H1 (cell line): ENCODE results near the gene TRIM39. TPM values are rescaled to one million over a fixed set of nuclear protein-coding genes. Genes with fewer than 3 reads are reported as not detected.

Source experiments
- CTCF ChIA-PET: fragments of 300-600 bp; sonication (Branson Sonifier 250); formaldehyde crosslinking; loops from one replicate; lab custom pipeline; 2021; ENCODE audit not compliant: partially characterized antibody; lab: Charles Lee
- POLR2A ChIA-PET: fragments of 300-600 bp; sonication (Branson Sonifier 250); formaldehyde crosslinking; loops from one replicate; lab custom pipeline; 2021; ENCODE audit warnings: inconsistent platforms; ENCODE audit not compliant: partially characterized antibody; lab: Charles Lee
- DNase-seq, 2 experiments: peaks; one replicate each; pipeline versions ENCODE4 v3.0.0 to v3.0.0-alpha.2; 2010 to 2022; ENCODE audit warnings: low spot score in 2 of 2, low read depth in 1 of 2, mixed read lengths in 1 of 2
- FAIRE-seq: peaks from 2 replicates; lab custom pipeline; 2011; peaks lifted over from hg19 to GRCh38; lab: Jason Lieb, UNC
- H2AFZ ChIP-seq: 2 replicates; pipeline ENCODE4 v1.8.1; 2012; ENCODE audit warnings: low read length, inconsistent platforms
- H2AK5ac ChIP-seq: 2 replicates; pipeline ENCODE4 v1.6.1; 2013; ENCODE audit warnings: low read depth, low read length
- H2BK120ac ChIP-seq: replicated peaks from 2 replicates; pipeline ENCODE3; 2013; ENCODE audit warnings: low read depth, low read length, inconsistent platforms
- H2BK12ac ChIP-seq: 2 replicates; pipeline ENCODE4 v1.6.1; 2013; ENCODE audit warnings: low read depth, low read length
- H2BK15ac ChIP-seq: 2 replicates; pipeline ENCODE4 v1.6.1; 2013; ENCODE audit warnings: low read length
- H2BK20ac ChIP-seq: 2 replicates; pipeline ENCODE4 v1.6.1; 2013; ENCODE audit warnings: low read length
- H2BK5ac ChIP-seq: 2 replicates; pipeline ENCODE4 v1.6.1; 2013; ENCODE audit warnings: low read depth, low read length
- H3K14ac ChIP-seq: 2 replicates; pipeline ENCODE4 v1.6.1; 2013; ENCODE audit warnings: inconsistent platforms; ENCODE audit not compliant: insufficient read length
- H3K18ac ChIP-seq: 2 replicates; pipeline ENCODE4 v1.6.1; 2013; ENCODE audit warnings: low read length; ENCODE audit errors: extremely low read depth
- H3K23ac ChIP-seq: 2 replicates; pipeline ENCODE4 v1.6.1; 2013; ENCODE audit warnings: inconsistent platforms; ENCODE audit not compliant: insufficient read length
- H3K23me2 ChIP-seq: 2 replicates; pipeline ENCODE4 v1.6.1; 2013; ENCODE audit warnings: low read depth, low read length
- H3K27ac ChIP-seq: 2 replicates; pipeline ENCODE4 v1.6.1; 2011; ENCODE audit warnings: low read depth, low read length, inconsistent platforms
- H3K27me3 ChIP-seq, 4 experiments: replicated peaks in 1 of 4; 1 replicate in 1 of 4; 2 replicates in 3 of 4; pipeline versions ENCODE4 v1.6.1 to v1.8.1; 2011 to 2013; ENCODE audit warnings: low read length in 3 of 4, mild to moderate bottlenecking in 3 of 4, inconsistent platforms in 2 of 4, mixed read lengths in 2 of 4, moderate library complexity in 1 of 4; ENCODE audit not compliant: control insufficient read depth in 3 of 4, insufficient read depth in 3 of 4; ENCODE audit errors: extremely low read depth in 1 of 4
- H3K36me3 ChIP-seq, 4 experiments: 2 replicates each; pipeline versions ENCODE4 v1.6.1 to v1.8.1; 2011 to 2013; ENCODE audit warnings: mild to moderate bottlenecking in 4 of 4, low read length in 3 of 4, moderate library complexity in 2 of 4, control low read depth in 1 of 4, inconsistent platforms in 1 of 4; ENCODE audit not compliant: insufficient read depth in 4 of 4, control insufficient read depth in 2 of 4
- H3K4ac ChIP-seq: replicated peaks from 2 replicates; pipeline ENCODE3; 2013; ENCODE audit warnings: low read length, low read depth, mixed read lengths, inconsistent platforms; ENCODE audit not compliant: insufficient read length
- H3K4me1 ChIP-seq, 4 experiments: replicated peaks in 1 of 4; 1 replicate in 1 of 4; 2 replicates in 3 of 4; pipeline versions ENCODE4 v1.6.1 to v1.8.1; 2011 to 2013; ENCODE audit warnings: low read length in 3 of 4, inconsistent platforms in 2 of 4, mixed read lengths in 1 of 4; ENCODE audit not compliant: insufficient read depth in 4 of 4, control insufficient read depth in 3 of 4
- H3K4me2 ChIP-seq, 2 experiments: 2 replicates each; pipeline versions ENCODE4 v1.6.1 to v1.8.1; 2011 to 2013; ENCODE audit warnings: low read depth in 2 of 2, low read length in 2 of 2, control low read depth in 1 of 2, inconsistent platforms in 1 of 2, mild to moderate bottlenecking in 1 of 2; ENCODE audit not compliant: insufficient read depth in 1 of 2
- H3K4me3 ChIP-seq, 4 experiments: fragments of 200-600, 300-600 bp in 1 of 4; sonication (generic), shearing (Covaris generic), sonication (Bioruptor Twin) in 1 of 4; 2 replicates each; pipeline versions ENCODE4 v1.5.1 to v1.8.1; 2011 to 2016; ENCODE audit warnings: low read length in 4 of 4, low read depth in 3 of 4, control low read depth in 2 of 4, inconsistent platforms in 2 of 4, mild to moderate bottlenecking in 2 of 4, mixed read lengths in 1 of 4, moderate library complexity in 1 of 4; ENCODE audit not compliant: insufficient read depth in 2 of 4; ENCODE audit errors: extremely low read depth in 1 of 4
- H3K56ac ChIP-seq: replicated peaks from 2 replicates; pipeline ENCODE3; 2013; ENCODE audit warnings: low read depth, mild to moderate bottlenecking, mixed read lengths, low read length, inconsistent platforms; ENCODE audit not compliant: insufficient read length
- H3K79me1 ChIP-seq: 2 replicates; pipeline ENCODE4 v1.6.1; 2013; ENCODE audit warnings: low read depth, low read length, control low read depth
- H3K79me2 ChIP-seq, 2 experiments: 2 replicates each; pipeline versions ENCODE4 v1.6.1 to v1.8.1; 2012 to 2013; ENCODE audit warnings: low read length in 2 of 2, mild to moderate bottlenecking in 2 of 2, inconsistent platforms in 1 of 2; ENCODE audit not compliant: insufficient read depth in 2 of 2, control insufficient read depth in 1 of 2
- H3K9ac ChIP-seq, 4 experiments: replicated peaks in 1 of 4; 1 replicate in 1 of 4; 2 replicates in 3 of 4; pipeline versions ENCODE4 v1.6.1 to v1.8.1; 2011 to 2013; ENCODE audit warnings: low read depth in 3 of 4, low read length in 3 of 4, control low read depth in 2 of 4, mild to moderate bottlenecking in 2 of 4, moderate library complexity in 2 of 4, inconsistent platforms in 1 of 4; ENCODE audit errors: extremely low read depth in 1 of 4
- H3K9me3 ChIP-seq, 2 experiments: 2 replicates each; pipeline versions ENCODE4 v1.6.1 to v1.8.1; 2012 to 2013; ENCODE audit warnings: mild to moderate bottlenecking in 2 of 2, moderate library complexity in 2 of 2, control low read depth in 1 of 2, inconsistent platforms in 1 of 2, low read depth in 1 of 2, low read length in 1 of 2, mixed read lengths in 1 of 2; ENCODE audit not compliant: insufficient read depth in 2 of 2
- H4K20me1 ChIP-seq, 2 experiments: replicated peaks in 1 of 2; 2 replicates each; pipeline versions ENCODE3 to v1.8.1; 2011 to 2013; ENCODE audit warnings: inconsistent platforms in 2 of 2, low read length in 2 of 2, mild to moderate bottlenecking in 1 of 2; ENCODE audit not compliant: insufficient read depth in 2 of 2, control insufficient read depth in 1 of 2
- H4K5ac ChIP-seq: 2 replicates; pipeline ENCODE4 v1.6.1; 2013; ENCODE audit warnings: low read length, low read depth, mixed read lengths, inconsistent platforms; ENCODE audit not compliant: insufficient read length
- H4K8ac ChIP-seq: 2 replicates; pipeline ENCODE4 v1.8.0; 2013; ENCODE audit warnings: mild to moderate bottlenecking, moderate library complexity, low read length, inconsistent platforms; ENCODE audit not compliant: insufficient read depth; ENCODE audit errors: extremely low read depth
- H4K91ac ChIP-seq: replicated peaks from 2 replicates; pipeline ENCODE3; 2013; ENCODE audit warnings: low read length, mixed read lengths, inconsistent platforms; ENCODE audit not compliant: insufficient read length
- TAF1 ChIP-seq: IDR thresholded peaks from 2 replicates; pipeline ENCODE4 v1.6.1; 2011; ENCODE audit warnings: mild to moderate bottlenecking, low read depth, low read length
- TAF7 ChIP-seq: optimal IDR thresholded peaks from 2 replicates; pipeline ENCODE3; 2011; ENCODE audit warnings: low read depth, mild to moderate bottlenecking, inconsistent platforms, low read length, moderate library complexity, borderline replicate concordance
- WGBS, 2 experiments: shearing (Covaris generic) in 1 of 2; methylation state at CpG; one replicate each; pipeline versions ENCODE4 v1.1.6 to v1.1.7; 2013 to 2015; ENCODE audit warnings: low lambda C conversion rate in 2 of 2, mixed read lengths in 2 of 2, inconsistent platforms in 1 of 2, low coverage in 1 of 2, missing lambda C conversion rate in 1 of 2; ENCODE audit not compliant: insufficient replicate concordance in 2 of 2, insufficient coverage in 1 of 2, insufficient read length in 1 of 2; ENCODE audit errors: extremely low coverage in 1 of 2, missing lambda C conversion rate in 1 of 2; 5-methylcytosine and 5-hydroxymethylcytosine counted together
- polyA plus RNA-seq, 7 experiments: library from polyadenylated mRNA; depleted of rRNA in 3 of 7; stranded (reverse) in 5 of 7; unstranded in 2 of 7; fragments of >200 nt in 5 of 7; fragments of 200-250 nt in 2 of 7; gene quantifications; 1 replicate in 5 of 7; 2 replicates in 1 of 7; 4 replicates in 1 of 7; pipeline versions ENCODE4 v1.2.1 to v1.2.3, GENCODE V29; 2011 to 2013; ENCODE audit warnings: missing spikeins in 2 of 7, mixed read lengths in 2 of 7
- total RNA-seq: library from RNA; stranded (reverse); fragmentation: NEBNext Ultra II Directional; extraction: Animal tissue kit (Norgen Biotek cat#: 25700); gene quantifications from 2 replicates; pipeline ENCODE4 v1.2.1, GENCODE V29; 2021

TRIM39 gene
- total and polyA plus RNA-seq, 2 of the 8 experiments (the other 6 are each of a cell fraction or from before 2014, with no cell fraction given), result 7.3 to 26.1 TPM

DNA sequence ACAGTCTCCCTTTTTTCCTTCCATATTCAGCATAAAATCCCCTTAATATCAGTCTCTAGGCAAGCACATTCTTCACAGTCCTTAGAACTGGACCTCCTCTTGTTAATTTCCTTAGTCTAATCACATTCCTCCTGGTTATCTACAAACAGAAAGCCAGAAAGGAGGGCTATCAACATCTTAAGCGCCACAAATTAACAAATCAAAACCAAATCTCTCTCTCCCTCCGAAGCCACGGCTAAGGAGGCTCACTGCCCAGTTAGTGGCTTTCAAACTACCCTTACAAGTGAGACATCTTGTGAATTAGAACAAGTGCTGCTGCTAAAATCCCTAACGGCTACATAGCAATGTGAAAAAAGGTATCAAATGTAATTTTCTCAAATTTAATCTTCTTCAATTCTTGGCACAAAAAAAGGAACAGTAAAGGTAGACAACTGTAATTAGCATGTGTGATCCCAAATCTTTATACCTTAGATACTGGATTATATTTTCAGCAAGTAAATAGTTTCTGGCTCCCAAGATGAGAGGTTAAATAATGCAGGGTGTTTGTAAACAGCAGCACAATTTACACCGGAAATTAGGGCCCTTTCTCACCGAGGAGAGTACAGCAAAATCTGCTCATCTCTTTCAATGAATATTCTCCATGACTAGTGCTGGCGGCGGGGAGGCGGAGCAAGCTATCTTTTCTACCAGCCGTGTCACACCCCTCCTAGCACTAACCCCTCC lies 1.4 kb upstream of the TRIM39 start:
- peaks cover 2 to 15% (median 9%) of the 10 kb centered on the region in 4 experiments; a peak in 7 of 8 replicates for H3K36me3 ChIP-seq
- peaks cover 0 to 2% of the 10 kb centered on the region in 2 experiments for H4K20me1 ChIP-seq
- WGBS, 2 experiments, result 5% methylated on average over 10 of the region's 10 CpGs; no CpG with 5 or more reads in 1 of the 2 experiments
- ChIA-PET POLR2A (interaction anchor here (0.6 to 6.3 kb wide), 25 partner anchors 10 to 289 kb away, joined by 3 to 92 read pairs (median 5); partner anchors contain the start of genes RPP21 and TRIM26), CTCF (interaction anchor here (0.6 to 2.1 kb wide), 5 partner anchors 10 to 194 kb away, joined by 3 to 9 read pairs (median 4); no protein-coding TSS in a partner anchor)
- peaks cover 4% of the 10 kb centered on the region; the same call in 1 of the 2 replicates for H3K23me2 ChIP-seq
- H2BK5ac ChIP-seq, result peak overlapping the region; percentile 12; the same call in 1 of the 2 replicates
- no peak overlapping the region; the same call in 1 of the 2 replicates for H2BK20ac ChIP-seq
- no peak overlapping the region for H4K5ac ChIP-seq
- TF ChIP-seq TAF7, result peak; percentile 18
- no peak for TF ChIP-seq TAF1
- H3K79me1 ChIP-seq, result peaks cover 2% of the 10 kb centered on the region; the same call in 1 of the 2 replicates
- H3K23ac ChIP-seq, result no peak overlapping the region
- FAIRE-seq (no peak), DNase-seq (peak in 1 of 2 experiments; percentile 66)
- H4K91ac ChIP-seq, result no peak overlapping the region
- peak overlapping the region; percentile 84 to 93 for H3K4me2 ChIP-seq
- H2AFZ ChIP-seq, result no peak overlapping the region
- H4K8ac ChIP-seq, result no peak overlapping the region
- peak overlapping the region; percentile 67 to 83 (median 77) for H3K4me3 ChIP-seq
- H3K56ac ChIP-seq, result no peak overlapping the region
- H3K4me1 ChIP-seq, result peaks cover 2 to 19% (median 12%) of the 10 kb centered on the region in 4 experiments
- H3K9me3 ChIP-seq, result no peaks in the 10 kb centered on the region
- no peak overlapping the region for H3K18ac ChIP-seq
- H3K4ac ChIP-seq, result no peak overlapping the region
- no peak overlapping the region for H3K27ac ChIP-seq
- H2BK120ac ChIP-seq, result no peak overlapping the region
- H2BK12ac ChIP-seq, result peak overlapping the region; percentile 70; the same call in 1 of the 2 replicates
- H3K14ac ChIP-seq, result no peak overlapping the region
- peak overlapping the region in 3 of 4 experiments; percentile 25 to 91 (median 84); a peak in 4 of 7 replicates for H3K9ac ChIP-seq
- H2BK15ac ChIP-seq, result no peak overlapping the region
- 0 out of 2 replicates have a peak overlapping the region, but pooled peaks have one; percentile 70 for H2AK5ac ChIP-seq
- peaks cover 11 to 63% of the 10 kb centered on the region in 2 experiments; a peak in 3 of 4 replicates for H3K79me2 ChIP-seq
- no peaks in the 10 kb centered on the region for H3K27me3 ChIP-seq
